ENCODE measurements around the gene RTN4R. TPM values are rescaled to one million over a fixed set of nuclear protein-coding genes. Genes with fewer than 3 reads are reported as not detected.
"Not testable (repeated sequence)": the region's sequence is repeated elsewhere in the genome, so short reads cannot be mapped to it uniquely, and the experiment has no call there.

Gene RTN4R
- total RNA-seq, 1 donor from 2014 or later, result 2.9 TPM

DNA sequence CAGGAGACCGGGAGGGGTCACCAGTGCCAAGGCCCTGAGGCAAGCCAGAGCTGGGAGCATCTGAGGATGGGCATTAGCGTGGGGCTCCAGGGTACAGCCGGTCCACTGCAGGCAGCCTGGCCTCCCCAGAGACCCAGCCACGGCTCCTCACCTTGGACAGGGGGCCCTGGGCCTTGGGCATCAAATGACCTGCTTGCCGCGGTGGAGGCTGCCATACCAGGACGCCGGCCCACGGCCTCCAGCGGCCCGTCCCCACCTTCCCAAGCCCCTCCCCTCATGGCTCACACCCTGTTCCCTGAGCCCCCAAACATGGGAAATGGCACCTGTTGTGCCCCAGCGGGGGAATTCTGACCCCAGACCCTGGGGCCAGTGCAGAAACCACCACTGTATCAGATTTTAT, 12.7 kb upstream of the RTN4R start:
- Mint-ChIP-seq H3K4me3 (ENCODE audit: unreplicated experiment) (no peak overlapping the region), H3K27ac (ENCODE audit: unreplicated experiment) (no peak overlapping the region), H3K36me3 (ENCODE audit: low read depth, unreplicated experiment) (no peaks in the 10 kb centered on the region), H3K4me1 (ENCODE audit: low read depth, unreplicated experiment) (peaks cover 5% of the 10 kb centered on the region), H3K27me3 (ENCODE audit: low read depth, unreplicated experiment) (peaks cover 32% of the 10 kb centered on the region), H3K9me3 (ENCODE audit: unreplicated experiment) (no peaks in the 10 kb centered on the region)
- Histone ChIP-seq H3K27ac (ENCODE audit: low read depth, low read length) (no peak overlapping the region), H3K4me3 (ENCODE audit: insufficient read depth, low read depth, low read length) (no peak overlapping the region), H3K4me1 (ENCODE audit: insufficient read depth, low read length) (peaks cover 8% of the 10 kb centered on the region), H3K9ac (ENCODE audit: low read length) (no peak overlapping the region), H2AFZ (ENCODE audit: low read depth, low read length) (no peak overlapping the region), H3K79me2 (ENCODE audit: insufficient read depth, low read length) (no peaks in the 10 kb centered on the region), H3K4me2 (ENCODE audit: low read length) (no peak overlapping the region), H3K27me3 (ENCODE audit: insufficient read depth, low read length) (peaks cover 2% of the 10 kb centered on the region), H3K36me3 (ENCODE audit: insufficient read depth, low read length) (no peaks in the 10 kb centered on the region), H4K20me1 (ENCODE audit: insufficient read depth, low read length) (no peaks in the 10 kb centered on the region), H3K9me3 (ENCODE audit: insufficient read depth, low read depth, low read length) (no peaks in the 10 kb centered on the region)
- DNase-seq (ENCODE audit: low read depth), result no peak
- no peak for TF ChIP-seq EZH2 (IDR thresholded peaks at IDR 0.05; ENCODE audit: insufficient read depth, low read length)
- TF ChIP-seq, protein P1, sequence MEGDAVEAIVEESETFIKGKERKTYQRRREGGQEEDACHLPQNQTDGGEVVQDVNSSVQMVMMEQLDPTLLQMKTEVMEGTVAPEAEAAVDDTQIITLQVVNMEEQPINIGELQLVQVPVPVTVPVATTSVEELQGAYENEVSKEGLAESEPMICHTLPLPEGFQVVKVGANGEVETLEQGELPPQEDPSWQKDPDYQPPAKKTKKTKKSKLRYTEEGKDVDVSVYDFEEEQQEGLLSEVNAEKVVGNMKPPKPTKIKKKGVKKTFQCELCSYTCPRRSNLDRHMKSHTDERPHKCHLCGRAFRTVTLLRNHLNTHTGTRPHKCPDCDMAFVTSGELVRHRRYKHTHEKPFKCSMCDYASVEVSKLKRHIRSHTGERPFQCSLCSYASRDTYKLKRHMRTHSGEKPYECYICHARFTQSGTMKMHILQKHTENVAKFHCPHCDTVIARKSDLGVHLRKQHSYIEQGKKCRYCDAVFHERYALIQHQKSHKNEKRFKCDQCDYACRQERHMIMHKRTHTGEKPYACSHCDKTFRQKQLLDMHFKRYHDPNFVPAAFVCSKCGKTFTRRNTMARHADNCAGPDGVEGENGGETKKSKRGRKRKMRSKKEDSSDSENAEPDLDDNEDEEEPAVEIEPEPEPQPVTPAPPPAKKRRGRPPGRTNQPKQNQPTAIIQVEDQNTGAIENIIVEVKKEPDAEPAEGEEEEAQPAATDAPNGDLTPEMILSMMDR (IDR thresholded peaks at IDR 0.05; ENCODE audit: insufficient read depth, low read depth, low read length), result no peak
- FAIRE-seq, result no peak

DNA sequence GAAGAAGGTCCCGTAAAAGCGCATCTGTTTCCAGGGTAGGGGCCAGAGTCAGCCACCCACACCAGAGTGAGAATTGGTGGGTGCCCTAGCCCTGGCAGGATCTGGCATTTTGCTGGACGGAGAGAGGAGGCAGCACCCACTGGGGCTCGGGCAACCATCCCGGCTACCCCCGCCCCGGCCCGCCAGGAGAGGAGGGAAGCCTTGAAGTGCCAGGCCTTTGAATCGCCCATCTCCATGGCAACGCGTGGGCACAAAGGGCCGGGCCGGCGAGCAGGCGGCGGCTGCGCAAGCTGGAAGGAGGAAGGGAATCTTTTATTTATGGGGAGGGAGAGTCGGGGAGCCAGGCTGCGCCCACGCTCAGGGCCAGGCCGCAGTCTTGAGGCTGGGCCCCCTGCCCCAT, 12.0 kb upstream of the RTN4R start:
- H3K27me3 ChIP-seq (ENCODE audit: insufficient read depth, low read length); H4K20me1 ChIP-seq (ENCODE audit: insufficient read depth, low read length); H2AFZ ChIP-seq (ENCODE audit: low read depth, low read length); H3K4me3 Mint-ChIP-seq (ENCODE audit: unreplicated experiment); H3K4me3 ChIP-seq (ENCODE audit: insufficient read depth, low read depth, low read length); H3K27ac ChIP-seq (ENCODE audit: low read depth, low read length); DNase-seq (ENCODE audit: low read depth); H3K36me3 Mint-ChIP-seq (ENCODE audit: low read depth, unreplicated experiment); H3K9me3 ChIP-seq (ENCODE audit: insufficient read depth, low read depth, low read length); H3K79me2 ChIP-seq (ENCODE audit: insufficient read depth, low read length); FAIRE-seq; H3K36me3 ChIP-seq (ENCODE audit: insufficient read depth, low read length); H3K9ac ChIP-seq (ENCODE audit: low read length); H3K9me3 Mint-ChIP-seq (ENCODE audit: unreplicated experiment); H3K27ac Mint-ChIP-seq (ENCODE audit: unreplicated experiment); H3K4me1 ChIP-seq (ENCODE audit: insufficient read depth, low read length); H3K4me1 Mint-ChIP-seq (ENCODE audit: low read depth, unreplicated experiment): not testable (repeated sequence)
- peaks cover 32% of the 10 kb centered on the region for H3K27me3 Mint-ChIP-seq (ENCODE audit: low read depth, unreplicated experiment)
- peak overlapping the region; percentile 74 for H3K4me2 ChIP-seq (ENCODE audit: low read length)

DNA sequence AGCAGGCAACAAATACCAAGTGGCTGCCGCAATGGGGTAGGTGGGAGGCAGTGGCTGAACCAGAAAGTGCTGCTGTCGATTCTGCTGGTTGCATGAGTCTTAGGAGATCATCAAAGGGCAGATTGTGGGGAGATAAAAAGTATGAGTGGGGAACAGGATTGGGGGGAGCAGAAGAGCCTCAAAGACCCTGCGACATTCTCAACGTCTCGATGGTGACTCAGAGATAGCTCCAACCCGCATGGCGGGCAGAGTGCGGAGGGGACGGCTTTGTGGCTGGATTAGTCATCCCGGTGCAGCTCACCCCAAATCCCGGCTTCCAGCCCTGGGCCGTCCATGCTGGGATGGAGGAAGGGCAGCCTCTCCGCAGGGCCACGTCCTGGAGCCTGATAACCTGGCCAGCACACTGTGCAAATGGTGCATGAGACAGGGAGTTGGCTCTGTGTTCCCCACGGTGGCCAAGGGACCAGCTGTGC, 11.6 kb upstream of the RTN4R start:
- FAIRE-seq (no peak), DNase-seq (ENCODE audit: low read depth) (peak; percentile 71)
- Histone ChIP-seq H3K79me2 (ENCODE audit: insufficient read depth, low read length) (no peaks in the 10 kb centered on the region), H3K4me2 (ENCODE audit: low read length) (peak overlapping the region; percentile 74), H3K4me3 (ENCODE audit: insufficient read depth, low read depth, low read length) (no peak overlapping the region), H3K27me3 (ENCODE audit: insufficient read depth, low read length) (peaks cover 2% of the 10 kb centered on the region), H4K20me1 (ENCODE audit: insufficient read depth, low read length) (no peaks in the 10 kb centered on the region), H3K9me3 (ENCODE audit: insufficient read depth, low read depth, low read length) (no peaks in the 10 kb centered on the region), H3K36me3 (ENCODE audit: insufficient read depth, low read length) (no peaks in the 10 kb centered on the region), H3K27ac (ENCODE audit: low read depth, low read length) (no peak overlapping the region), H3K9ac (ENCODE audit: low read length) (no peak overlapping the region), H3K4me1 (ENCODE audit: insufficient read depth, low read length) (peaks cover 8% of the 10 kb centered on the region), H2AFZ (ENCODE audit: low read depth, low read length) (no peak overlapping the region)
- no peaks in the 10 kb centered on the region for H3K36me3 Mint-ChIP-seq (ENCODE audit: low read depth, unreplicated experiment)
- peaks cover 5% of the 10 kb centered on the region for H3K4me1 Mint-ChIP-seq (ENCODE audit: low read depth, unreplicated experiment)
- TF ChIP-seq, protein P1 (IDR thresholded peaks at IDR 0.05; ENCODE audit: insufficient read depth, low read depth, low read length), result no peak
- TF ChIP-seq EZH2 (IDR thresholded peaks at IDR 0.05; ENCODE audit: insufficient read depth, low read length), result no peak
- no peak overlapping the region for H3K27ac Mint-ChIP-seq (ENCODE audit: unreplicated experiment)
- H3K4me3 Mint-ChIP-seq (ENCODE audit: unreplicated experiment), result no peak overlapping the region
- H3K9me3 Mint-ChIP-seq (ENCODE audit: unreplicated experiment), result no peaks in the 10 kb centered on the region
- H3K27me3 Mint-ChIP-seq (ENCODE audit: low read depth, unreplicated experiment), result peaks cover 31% of the 10 kb centered on the region

DNA sequence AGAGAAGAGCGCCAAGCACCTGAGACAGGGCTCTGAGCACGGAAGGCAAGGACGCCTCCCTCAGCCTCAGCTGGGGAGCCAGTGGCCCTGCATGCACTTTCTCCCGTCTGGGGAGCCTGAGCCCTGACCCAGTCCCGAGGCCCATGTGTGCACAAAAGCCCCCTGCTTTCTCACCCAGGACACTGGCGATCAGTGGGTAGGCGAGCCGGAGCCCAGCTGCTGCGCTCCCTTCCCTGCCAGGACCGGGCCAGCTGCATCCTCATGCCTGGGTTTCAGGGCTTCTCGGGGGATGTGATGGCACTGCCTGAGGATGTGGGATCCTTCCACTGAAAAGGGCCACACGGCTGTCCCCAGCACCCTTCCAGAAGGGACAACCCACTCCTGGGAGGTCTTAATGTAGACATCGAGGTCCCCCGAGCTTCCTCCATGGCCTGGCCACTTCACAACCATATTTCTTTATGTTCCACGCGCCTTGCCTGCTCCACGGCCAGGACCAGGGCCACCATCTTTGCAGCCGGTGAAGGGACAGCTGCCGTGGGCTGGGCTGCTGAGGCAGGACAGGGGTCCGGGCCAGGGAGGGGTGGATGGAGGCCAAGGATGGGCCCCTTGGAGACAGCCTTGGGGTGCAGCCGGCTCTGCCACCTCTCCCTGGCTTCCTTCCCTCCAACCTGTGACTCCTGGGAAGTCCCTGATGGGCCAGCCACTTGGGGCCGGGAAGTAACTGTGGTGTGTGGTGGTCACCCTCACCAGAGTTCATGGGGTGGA, 10.8 kb upstream of the RTN4R start:
- not testable (repeated sequence) for H3K27me3 ChIP-seq (ENCODE audit: insufficient read depth, low read length); H3K79me2 ChIP-seq (ENCODE audit: insufficient read depth, low read length); FAIRE-seq; H3K4me1 Mint-ChIP-seq (ENCODE audit: low read depth, unreplicated experiment); H3K9me3 Mint-ChIP-seq (ENCODE audit: unreplicated experiment); H3K9ac ChIP-seq (ENCODE audit: low read length); DNase-seq (ENCODE audit: low read depth); H3K36me3 ChIP-seq (ENCODE audit: insufficient read depth, low read length); H4K20me1 ChIP-seq (ENCODE audit: insufficient read depth, low read length); H3K4me3 Mint-ChIP-seq (ENCODE audit: unreplicated experiment); H3K4me1 ChIP-seq (ENCODE audit: insufficient read depth, low read length); H3K9me3 ChIP-seq (ENCODE audit: insufficient read depth, low read depth, low read length); H3K27ac ChIP-seq (ENCODE audit: low read depth, low read length); H3K27ac Mint-ChIP-seq (ENCODE audit: unreplicated experiment); H3K36me3 Mint-ChIP-seq (ENCODE audit: low read depth, unreplicated experiment); H3K4me3 ChIP-seq (ENCODE audit: insufficient read depth, low read depth, low read length); H2AFZ ChIP-seq (ENCODE audit: low read depth, low read length)
- peak overlapping the region; percentile 74 for H3K4me2 ChIP-seq (ENCODE audit: low read length)
- peaks cover 27% of the 10 kb centered on the region for H3K27me3 Mint-ChIP-seq (ENCODE audit: low read depth, unreplicated experiment)
